GM13976 (cell line): ENCODE data around the gene LPCAT4.
A peak's percentile ranks its signal among the peaks of the same experiment; 100 is the strongest.
"Not testable (repeated sequence)": the region's sequence is repeated elsewhere in the genome, so short reads cannot be mapped to it uniquely, and the experiment has no call there.

Source experiments
- DNase-seq: peaks from one replicate; pipeline ENCODE4 v3.0.0; 2012; ENCODE audit warnings: low spot score
- in situ Hi-C: fragments of 300-500 bp; cut with MboI; formaldehyde crosslinking; loops from one replicate; pipeline ENCODE4 v1.12.0; 2022; ENCODE audit warnings: low sequenced_read_pairs, mixed read lengths, inconsistent platforms; ENCODE audit not compliant: unreplicated experiment
- TF ChIP-seq, protein P1 (sequence below): IDR thresholded peaks from 2 replicates; pipeline ENCODE4 v1.5.1; 2012; ENCODE audit warnings: borderline replicate concordance, mild to moderate bottlenecking; ENCODE audit not compliant: insufficient read depth; ENCODE audit errors: extremely low read depth, missing control alignments, control extremely low read depth

Gene LPCAT4

DNA sequence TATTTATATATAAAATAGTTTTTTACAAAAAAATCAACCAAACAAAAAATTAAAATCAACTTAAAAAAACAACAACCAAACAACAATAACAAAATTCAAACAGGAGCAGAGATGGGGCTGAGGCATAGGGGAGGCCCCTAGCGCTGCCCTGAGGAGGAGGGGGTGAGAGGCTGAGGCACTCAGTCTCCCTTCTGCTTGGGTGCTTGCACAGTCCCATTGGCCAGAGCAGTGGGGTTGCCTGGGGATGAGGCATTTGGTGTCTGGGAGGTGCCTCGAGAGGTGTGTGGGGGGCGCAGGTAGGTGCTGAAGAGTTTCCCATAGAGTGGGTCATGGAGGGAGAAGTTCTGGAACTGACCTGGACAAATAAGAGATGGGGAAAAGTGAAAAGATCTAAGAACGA lies 8.0 kb downstream of the LPCAT4 start:
- in situ Hi-C loops: loop anchor here (25.0 kb wide), 2 partner anchors 228 to 297 kb away; partner anchors contain the start of gene GOLGA8B
- TF ChIP-seq, protein P1, sequence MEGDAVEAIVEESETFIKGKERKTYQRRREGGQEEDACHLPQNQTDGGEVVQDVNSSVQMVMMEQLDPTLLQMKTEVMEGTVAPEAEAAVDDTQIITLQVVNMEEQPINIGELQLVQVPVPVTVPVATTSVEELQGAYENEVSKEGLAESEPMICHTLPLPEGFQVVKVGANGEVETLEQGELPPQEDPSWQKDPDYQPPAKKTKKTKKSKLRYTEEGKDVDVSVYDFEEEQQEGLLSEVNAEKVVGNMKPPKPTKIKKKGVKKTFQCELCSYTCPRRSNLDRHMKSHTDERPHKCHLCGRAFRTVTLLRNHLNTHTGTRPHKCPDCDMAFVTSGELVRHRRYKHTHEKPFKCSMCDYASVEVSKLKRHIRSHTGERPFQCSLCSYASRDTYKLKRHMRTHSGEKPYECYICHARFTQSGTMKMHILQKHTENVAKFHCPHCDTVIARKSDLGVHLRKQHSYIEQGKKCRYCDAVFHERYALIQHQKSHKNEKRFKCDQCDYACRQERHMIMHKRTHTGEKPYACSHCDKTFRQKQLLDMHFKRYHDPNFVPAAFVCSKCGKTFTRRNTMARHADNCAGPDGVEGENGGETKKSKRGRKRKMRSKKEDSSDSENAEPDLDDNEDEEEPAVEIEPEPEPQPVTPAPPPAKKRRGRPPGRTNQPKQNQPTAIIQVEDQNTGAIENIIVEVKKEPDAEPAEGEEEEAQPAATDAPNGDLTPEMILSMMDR: no peak

DNA sequence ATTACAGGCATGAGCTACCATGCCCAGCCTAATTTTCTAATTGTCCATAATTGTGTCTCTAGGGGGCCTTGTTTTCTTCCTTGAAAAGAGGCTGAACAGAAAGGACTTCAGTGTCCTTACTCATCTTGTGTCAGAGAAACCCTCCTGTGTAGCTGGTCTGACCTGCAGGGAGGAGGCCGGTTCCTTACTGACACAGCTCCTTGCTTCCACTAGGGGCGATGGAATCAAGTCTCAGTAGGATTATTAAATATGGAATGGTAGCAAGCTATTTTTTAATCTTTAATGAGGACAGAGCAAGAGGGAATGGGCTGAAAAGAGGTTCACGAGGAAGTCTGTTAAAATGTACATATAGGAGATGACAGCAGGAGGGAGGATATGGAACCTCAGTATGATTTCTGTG lies 8.6 kb downstream of the LPCAT4 start:
- TF ChIP-seq, protein P1: no peak
- peak; percentile 32 for DNase-seq
- in situ Hi-C loops: loop anchor here (25.0 kb wide), 2 partner anchors 229 to 296 kb away; partner anchors contain the start of gene GOLGA8B

More for the DNA sequence above, 8.0 kb downstream of the LPCAT4 start:
- no peak for DNase-seq

DNA sequence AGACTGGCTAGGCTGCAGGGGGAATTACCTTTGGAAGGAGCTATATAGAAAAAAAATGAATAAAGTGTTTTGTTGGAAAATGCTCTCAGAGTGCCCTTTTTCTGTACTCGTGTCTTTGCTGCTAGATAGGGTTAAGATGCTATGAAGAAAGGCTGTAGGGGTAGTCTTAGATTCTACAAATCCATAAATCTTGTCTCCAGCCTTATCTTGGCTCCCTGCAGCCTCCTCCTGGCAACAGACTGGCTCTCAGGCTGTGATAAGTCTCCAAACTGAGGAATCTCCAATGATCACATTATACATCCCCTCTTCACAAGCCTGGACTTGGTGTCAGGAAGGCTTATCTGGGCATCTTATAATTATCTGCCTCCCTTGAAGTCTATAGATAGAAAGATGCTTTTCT lies 9.3 kb downstream of the LPCAT4 start:
- in situ Hi-C loops: loop anchor here (25.0 kb wide), 2 partner anchors 230 to 295 kb away; partner anchors contain the start of gene GOLGA8B
- TF ChIP-seq, protein P1: no peak
- no peak for DNase-seq

DNA sequence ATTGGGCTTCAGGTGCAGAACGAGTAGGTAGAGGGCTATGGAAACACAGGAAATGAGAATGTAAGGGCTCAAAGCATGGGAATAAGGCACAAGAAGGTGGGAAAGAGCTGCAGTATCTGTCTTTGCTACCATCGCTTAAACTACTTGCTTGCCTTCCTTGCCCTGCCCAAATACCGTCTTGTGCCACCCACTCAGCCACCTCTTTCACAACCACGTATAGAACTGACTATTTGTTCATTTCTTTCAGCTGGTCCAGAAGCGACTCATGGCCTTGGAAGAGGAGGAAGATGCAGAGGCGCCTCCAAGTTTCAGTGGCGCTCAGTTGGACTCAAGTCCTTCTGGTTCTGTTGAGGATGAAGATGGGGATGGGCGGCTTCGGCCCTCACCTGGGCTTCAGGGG lies 11.8 kb downstream of the LPCAT4 start:
- no peak for DNase-seq
- TF ChIP-seq, protein P1: no peak
- in situ Hi-C loops: loop anchor here (25.0 kb wide), 2 partner anchors 232 to 293 kb away; partner anchors contain the start of gene GOLGA8B

DNA sequence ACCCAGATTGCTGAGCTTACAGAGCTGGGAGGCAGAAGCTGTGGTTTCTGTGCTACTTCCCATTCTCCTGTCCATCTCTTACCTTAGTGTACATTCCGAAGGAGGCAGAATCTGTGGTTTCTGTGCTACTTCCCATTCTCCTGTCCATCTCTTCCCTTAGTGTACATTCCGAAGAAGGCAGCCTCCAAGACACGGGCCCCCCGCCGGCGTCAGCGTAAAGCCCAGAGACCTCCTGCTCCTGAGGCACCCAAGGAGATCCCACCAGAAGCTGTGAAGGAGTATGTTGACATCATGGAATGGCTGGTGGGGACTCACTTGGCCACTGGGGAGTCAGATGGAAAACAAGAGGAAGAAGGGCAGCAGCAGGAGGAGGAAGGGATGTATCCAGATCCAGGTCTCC lies 12.7 kb downstream of the LPCAT4 start:
- in situ Hi-C loops: loop anchor here (25.0 kb wide), 2 partner anchors 233 to 292 kb away; partner anchors contain the start of gene GOLGA8B
- DNase-seq: no peak
- TF ChIP-seq, protein P1: no peak

DNA sequence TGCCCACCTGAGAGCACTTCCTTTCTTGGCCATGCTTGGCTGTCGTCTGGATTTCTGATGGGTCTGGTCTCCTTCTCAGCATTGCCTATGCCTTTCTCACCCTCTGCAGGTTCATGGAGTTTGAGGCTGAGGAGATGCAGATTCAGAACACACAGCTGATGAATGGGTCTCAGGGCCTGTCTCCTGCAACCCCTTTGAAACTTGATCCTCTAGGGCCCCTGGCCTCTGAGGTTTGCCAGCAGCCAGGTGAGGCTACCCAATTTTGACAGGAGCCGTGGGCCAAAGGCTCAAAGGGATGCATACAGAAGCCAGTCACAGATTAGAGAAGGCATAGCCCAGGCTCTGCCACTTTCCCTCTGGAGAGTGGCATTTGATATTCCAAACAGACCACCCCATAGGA lies 13.4 kb downstream of the LPCAT4 start:
- in situ Hi-C loops: loop anchor here (25.0 kb wide), 2 partner anchors 234 to 291 kb away; partner anchors contain the start of gene GOLGA8B
- DNase-seq: no peak
- TF ChIP-seq, protein P1: no peak

DNA sequence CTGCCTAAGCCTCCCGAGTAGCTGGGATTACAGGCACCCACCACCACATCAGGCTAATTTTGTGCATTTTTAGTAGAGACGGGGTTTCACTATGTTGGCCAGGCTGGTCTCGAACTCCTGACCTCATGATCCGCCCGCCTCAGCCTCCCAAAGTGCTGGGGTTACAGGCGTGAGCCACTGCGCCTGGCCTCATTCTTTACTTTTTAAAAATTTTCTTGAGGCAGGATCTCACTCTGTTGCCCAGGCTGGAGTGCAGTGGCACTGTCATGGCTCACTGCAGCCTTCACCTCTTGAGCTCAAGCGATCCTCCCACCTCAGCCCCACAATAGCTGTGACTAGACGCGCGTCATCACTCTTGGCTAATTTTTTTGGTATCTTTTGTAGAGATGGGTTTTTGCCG lies 14.0 kb downstream of the LPCAT4 start:
- in situ Hi-C loops: loop anchor here (25.0 kb wide), 2 partner anchors 234 to 291 kb away; partner anchors contain the start of gene GOLGA8B

More for the DNA sequence above, 14.0 kb downstream of the LPCAT4 start:
- DNase-seq: not testable (repeated sequence)
